Activated CD4-positive, alpha-beta T cell treated with anti-CD3 and anti-CD28 coated beads, Interleukin-2, amount 50 U/mL, for 24 hours (primary cell): Measurements from ENCODE around the gene PFN4.
A peak's percentile ranks its signal among the peaks of the same experiment; 100 is the strongest.
"Not testable (repeated sequence)": the region's sequence is repeated elsewhere in the genome, so short reads cannot be mapped to it uniquely, and the experiment has no call there.

Source experiments
- DNase-seq, 2 donors: peaks; one replicate each; pipeline ENCODE4 v3.0.0-alpha.2; 2020; ENCODE audit warnings: low read depth in 1 of 2, low spot score in 1 of 2

PFN4 gene

GRCh38 chr2:24123195-24123921, at the start of gene PFN4, which contains the start of gene FAM228B:
Gene PFN4, minus strand, starts transcription at chr2:24123334. Its CDS starts 799 bp downstream, at chr2:24122535.
Gene FAM228B, plus strand, starts transcription at chr2:24123469. Its CDS starts 893 bp downstream, at chr2:24124362.
- peak; percentile 32 to 35 for DNase-seq

- no peak for DNase-seq
These were observed 45.9 kb upstream of the PFN4 start for GRCh38 chr2:24169023-24169422.

DNA sequence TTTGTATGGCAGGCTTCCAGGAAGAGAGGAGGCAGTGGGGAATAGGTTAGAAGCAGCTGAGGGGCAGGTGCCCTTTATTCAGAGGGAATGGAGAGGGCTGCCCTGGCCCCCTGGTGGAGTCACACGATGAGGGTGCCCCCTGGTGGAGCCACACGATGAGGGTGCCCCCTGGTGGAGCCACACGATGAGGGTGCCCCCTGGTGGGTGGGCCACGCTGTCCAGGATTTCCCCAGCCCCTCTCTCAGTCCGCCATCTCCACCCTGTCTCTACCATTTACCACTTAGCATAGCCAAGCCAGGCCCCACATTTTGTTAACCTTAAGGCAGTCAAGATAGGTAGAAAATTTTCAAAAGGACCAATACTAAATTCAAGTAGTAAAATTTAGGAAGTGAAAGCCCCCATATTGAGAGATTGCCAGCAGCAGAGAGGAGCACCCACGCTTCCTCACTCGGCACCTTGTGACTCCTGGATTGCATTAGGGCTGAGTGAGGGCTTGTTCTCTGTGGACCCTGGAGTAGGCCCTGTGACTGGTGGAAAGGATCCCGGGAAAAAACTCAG, 41.4 kb upstream of the PFN4 start:
- DNase-seq = peak in 1 of 2 donors; percentile 11

- DNase-seq = no peak
These were observed 40.5 kb upstream of the PFN4 start for GRCh38 chr2:24163601-24164000.

DNA sequence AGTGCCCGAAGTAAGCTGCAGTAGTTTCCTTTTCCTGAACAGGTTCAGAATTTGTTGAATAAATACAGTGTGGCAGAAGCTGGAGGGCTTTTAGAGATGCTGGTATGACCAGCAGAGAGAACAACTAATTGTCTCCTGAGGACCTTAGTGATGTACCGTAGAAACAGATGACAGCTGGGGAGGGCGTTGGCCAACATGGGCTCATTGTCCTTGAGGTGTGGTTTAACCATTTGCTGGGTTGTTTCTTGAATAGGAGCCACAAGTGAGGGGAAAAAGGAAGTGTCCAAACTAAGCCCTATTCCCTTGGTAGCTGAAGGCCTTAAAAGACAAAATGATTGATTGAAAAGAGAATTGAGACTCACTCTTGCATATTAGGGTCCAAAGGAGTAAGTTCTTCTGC, 40.1 kb upstream of the PFN4 start:
- DNase-seq = no peak

- no peak for DNase-seq
These were observed 39.4 kb upstream of the PFN4 start for GRCh38 chr2:24162494-24162893.

DNA sequence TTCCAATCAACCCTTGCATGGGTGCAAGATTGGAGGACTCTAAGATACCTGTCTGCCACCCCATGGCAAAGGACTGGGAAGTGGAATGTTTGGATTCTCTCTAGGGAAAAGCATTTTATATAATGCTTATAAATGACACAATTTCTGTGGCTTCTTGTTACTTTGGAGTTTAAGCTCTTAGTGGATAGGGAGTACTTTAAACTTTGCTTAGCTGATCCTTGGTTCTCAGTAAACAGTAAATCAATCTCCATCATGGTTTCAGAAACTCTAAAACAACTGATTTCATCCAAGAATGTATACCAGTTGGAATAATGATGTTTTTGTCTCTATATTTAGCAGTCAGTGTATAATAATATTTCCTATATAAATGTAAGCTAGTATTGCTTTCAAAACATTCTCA, 37.6 kb upstream of the PFN4 start:
- DNase-seq = no peak

- no peak for DNase-seq
These were observed 36.6 kb upstream of the PFN4 start for GRCh38 chr2:24159708-24160107.

DNA sequence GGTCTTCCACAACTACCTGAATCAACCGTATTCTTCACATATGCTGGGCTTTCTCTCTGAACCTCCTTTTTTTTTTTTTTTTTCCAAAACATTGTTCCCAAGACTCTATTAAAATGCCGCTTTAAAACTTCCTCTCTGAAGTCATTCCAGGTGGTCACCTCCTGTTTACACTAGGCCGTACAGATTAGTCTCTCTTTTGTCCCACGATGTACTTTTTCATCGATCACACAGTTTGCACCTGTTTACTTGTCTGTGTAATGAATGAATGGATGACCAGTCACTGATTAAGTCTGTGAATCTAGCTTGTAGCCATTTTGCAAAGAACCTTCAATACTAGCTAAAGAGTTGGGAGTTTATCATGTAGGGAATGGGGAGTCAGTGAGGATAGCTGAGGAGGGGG, 35.0 kb upstream of the PFN4 start:
- no peak for DNase-seq

DNA sequence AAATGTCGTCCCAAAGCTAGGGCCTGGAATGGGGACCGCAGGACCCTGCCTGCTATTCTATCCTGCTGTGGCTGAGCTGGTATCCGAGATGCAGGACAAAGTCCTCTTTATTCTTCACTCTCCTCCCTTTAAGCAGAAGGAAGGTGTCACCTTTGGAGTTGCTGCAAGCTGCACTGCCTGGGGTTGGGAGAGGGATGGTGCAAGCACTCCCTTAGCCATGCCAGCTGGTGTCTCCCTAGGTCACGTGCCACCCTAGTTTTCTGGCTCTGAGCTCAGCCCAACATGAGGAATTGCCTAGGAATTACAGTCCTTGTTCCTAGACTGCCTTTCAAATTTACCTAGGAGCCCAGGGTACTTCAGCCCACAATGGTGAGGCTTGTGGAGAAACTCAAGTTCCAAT, 30.3 kb upstream of the PFN4 start:
- DNase-seq = no peak

DNA sequence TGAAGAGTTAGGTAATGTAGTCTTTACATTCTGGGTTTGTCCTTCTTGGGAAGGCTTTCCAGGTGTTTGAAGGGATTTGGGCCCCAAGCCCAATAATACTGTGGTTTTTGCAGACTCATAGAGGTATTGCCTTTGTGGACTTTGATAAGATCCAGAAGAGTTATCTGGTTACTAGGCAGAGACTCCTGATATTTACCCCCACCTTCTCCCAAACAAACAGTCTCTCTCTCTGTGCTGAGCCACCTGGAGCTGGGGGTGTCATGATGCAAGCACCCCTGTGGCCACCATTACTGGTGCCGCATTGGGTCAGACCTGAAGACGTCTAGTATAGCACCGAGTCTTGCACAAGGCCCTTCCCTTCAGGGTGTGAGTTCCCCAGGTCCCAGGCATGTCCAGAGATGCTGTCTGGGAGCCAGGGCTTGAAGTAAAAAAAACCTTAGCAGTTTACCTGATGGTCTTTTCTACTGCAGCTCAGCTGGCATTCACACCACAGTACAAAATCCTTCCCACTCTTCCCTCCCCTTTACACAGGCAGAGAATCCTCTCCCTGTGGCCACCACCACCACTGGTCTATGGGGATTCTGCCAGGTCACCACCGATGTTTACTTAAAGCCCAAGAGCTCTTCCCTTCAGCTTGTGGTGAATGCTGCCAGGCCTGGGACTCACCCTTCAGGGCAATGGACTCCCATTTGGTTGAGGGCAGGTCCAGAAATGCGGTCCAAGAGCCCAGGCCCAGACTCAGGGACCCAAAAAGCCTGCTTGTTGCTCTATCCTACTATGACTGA, 29.5 kb upstream of the PFN4 start:
- DNase-seq = no peak

- DNase-seq = no peak
These were observed 24.2 kb upstream of the PFN4 start for GRCh38 chr2:24147364-24147763.

DNA sequence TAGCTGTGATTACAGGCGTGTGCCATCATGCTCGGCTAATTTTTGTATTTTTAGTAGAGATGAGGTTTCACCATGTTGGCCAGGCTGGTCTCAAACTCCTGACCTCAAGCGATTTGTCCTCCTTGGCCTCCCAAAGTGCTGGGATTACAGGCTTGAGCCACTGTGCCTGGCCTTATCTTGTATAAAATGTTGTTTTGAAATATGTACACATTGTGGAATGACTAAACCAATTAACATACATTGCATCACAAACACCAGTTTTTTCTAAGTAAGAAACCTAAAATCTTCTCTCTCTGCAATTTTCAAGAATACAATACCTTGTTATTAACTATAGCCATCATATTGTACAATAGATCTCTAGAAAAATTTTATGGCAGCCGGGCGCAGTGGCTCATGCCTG, 17.2 kb upstream of the PFN4 start:
- not testable (repeated sequence) for DNase-seq

- no peak for DNase-seq
These were observed 9.4 kb upstream of the PFN4 start for GRCh38 chr2:24132543-24132942.

DNA sequence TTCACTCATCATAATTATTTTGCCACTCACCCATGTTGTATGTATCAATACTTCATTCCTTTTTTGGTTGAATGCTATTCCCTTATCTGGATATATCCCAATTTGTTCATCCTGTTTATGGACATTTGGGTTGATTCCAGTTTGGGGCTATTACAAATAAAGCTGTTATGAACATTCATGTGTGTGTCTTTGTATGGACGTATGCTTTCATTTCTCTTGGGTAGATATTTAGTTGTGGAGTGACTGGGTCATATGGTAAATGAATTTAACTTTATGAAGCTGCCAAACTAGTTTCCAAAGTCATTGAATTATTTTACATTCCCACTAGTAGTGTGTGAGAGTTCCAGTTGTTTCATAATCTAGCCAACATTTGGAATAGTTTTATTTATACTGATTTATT, 2.8 kb upstream of the PFN4 start:
- DNase-seq = no peak

GRCh38 chr2:24123922-24124580, 917 bp upstream of the PFN4 start:
- DNase-seq = peak in 1 of 2 donors; percentile 9

DNA sequence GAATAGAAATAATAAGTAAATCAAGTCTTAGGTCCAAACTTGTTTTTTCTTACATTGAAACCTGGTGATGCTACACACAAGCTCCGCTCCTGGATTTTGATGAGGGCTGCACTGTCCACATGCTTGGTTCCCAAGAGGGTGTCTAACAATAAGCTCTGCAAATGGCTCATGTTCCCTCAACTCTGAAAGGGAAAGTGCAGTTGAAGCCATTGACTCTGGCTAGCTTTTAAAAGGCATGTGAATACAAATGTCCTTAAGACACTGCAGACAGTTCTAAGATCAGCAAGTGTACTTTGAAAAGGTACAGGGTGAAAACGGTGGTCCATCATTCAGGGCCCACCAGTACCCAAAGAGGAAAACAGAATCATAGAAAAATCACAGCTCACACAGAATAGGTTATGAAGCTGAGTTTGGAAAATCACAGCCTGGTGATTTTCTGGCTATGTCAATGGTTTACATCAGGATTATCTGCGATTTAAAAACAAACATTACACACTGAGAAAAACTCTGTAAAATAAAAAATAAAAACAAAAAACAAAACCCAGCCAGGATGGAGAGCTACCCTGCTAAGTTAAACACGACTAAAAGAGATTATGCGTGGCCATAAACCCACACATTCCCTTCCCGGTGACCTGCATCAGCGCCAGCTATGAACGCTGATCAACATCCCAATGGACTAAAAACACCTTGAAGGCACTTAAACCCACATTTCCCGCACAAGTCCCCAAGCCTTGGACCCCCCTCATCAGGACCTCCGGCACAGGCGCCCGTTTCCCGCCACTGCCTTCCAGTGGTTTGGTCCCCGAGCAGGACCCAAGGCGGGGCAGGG, 554 bp downstream of the PFN4 start:
- no peak for DNase-seq

- DNase-seq = no peak
These were observed 1.7 kb downstream of the PFN4 start for GRCh38 chr2:24121469-24121868.

DNA sequence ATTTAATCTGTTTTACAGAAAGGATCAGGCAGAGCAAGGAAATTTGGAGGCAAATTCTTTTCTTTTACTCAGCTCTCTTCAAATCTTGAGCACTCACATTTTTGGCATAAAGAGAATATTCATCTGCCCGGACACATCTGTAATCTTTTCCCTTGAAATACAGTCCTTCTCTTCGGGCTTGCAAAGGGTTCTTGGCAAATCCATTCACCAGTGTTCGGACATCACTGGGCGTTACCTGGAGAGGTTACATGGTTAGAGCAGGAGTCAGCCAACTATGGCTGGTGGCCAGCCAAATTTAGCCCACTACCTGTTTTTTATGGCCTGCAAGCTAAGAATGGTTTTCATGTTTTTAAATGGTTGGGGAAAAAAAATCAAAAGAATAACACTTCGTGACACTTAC, 2.1 kb downstream of the PFN4 start:
- no peak for DNase-seq

DNA sequence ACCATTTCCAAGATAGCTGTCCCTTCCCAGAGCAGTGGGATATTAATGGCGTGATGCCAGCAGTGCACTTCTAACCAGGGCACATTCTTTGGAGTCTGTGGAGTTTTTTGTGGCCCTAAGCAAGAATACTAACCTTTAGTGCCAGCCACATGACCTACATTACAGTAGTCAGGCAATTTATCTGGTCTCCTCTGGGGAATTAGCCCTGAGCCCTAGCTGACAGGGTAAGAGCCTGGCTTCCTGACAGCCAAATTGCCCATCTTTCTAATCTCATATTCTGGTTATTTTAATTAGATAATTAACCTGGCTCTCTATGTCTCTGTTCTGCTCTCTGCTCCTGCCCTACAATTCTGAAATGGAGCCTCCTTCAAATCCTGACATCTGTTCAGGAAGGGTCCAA, 5.2 kb downstream of the PFN4 start:
- no peak for DNase-seq

DNA sequence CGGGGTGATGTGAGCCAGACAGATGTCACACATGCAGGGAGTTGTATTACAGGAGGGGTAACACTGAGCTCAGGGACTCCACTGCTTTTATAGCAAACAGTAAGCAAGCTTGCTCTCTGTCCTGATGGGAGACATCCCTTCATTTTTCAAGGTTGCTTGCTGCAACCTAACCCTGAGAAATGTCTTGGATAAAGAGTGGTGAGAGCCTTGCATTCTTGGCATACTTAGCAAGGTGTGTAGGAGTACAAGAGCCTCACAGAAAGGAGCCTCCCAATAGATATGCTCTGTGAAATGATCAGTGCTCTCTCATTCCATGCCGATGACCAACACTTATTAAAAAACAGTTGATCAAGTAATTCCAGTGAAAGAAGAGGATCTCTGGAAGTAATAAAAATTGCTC, 8.1 kb downstream of the PFN4 start:
- no peak for DNase-seq
